Measurements from ENCODE around the gene SLC5A10. TPM values are rescaled to one million over a fixed set of nuclear protein-coding genes. Genes with fewer than 3 reads are reported as not detected.

SLC5A10 gene
- total and polyA plus RNA-seq, 7 donors: 0.19 TPM; not detected in 6

- H3K36me3 ChIP-seq: no peaks in the 10 kb centered on the region
- no peak for DNase-seq
- no peak overlapping the region for H3K4me3 ChIP-seq
- intact Hi-C loops (cut with DNase I): no loop called here
- H3K27me3 ChIP-seq: no peaks in the 10 kb centered on the region
- H3K9me3 ChIP-seq: no peaks in the 10 kb centered on the region
- H3K4me1 ChIP-seq: peaks cover 0 to 13% (median 10%) of the 10 kb centered on the region in 4 donors
- TF ChIP-seq CTCF (IDR thresholded peaks at IDR 0.05) (no peak), EP300 (IDR thresholded peaks at IDR 0.05) (no peak), POLR2AphosphoS5 (IDR thresholded peaks at IDR 0.05) (no peak), POLR2A (IDR thresholded peaks at IDR 0.05) (no peak)
- no peak overlapping the region for H3K27ac ChIP-seq
- 91 to 96% methylated on average over 11 of the region's 11 CpGs for WGBS, 2 donors
Observed at GRCh38 chr17:18958611-18959010, 6.6 kb downstream of the SLC5A10 start.

- TF ChIP-seq POLR2AphosphoS5 (IDR thresholded peaks at IDR 0.05) (no peak), EP300 (IDR thresholded peaks at IDR 0.05) (no peak), CTCF (IDR thresholded peaks at IDR 0.05) (no peak), POLR2A (IDR thresholded peaks at IDR 0.05) (no peak)
- Histone ChIP-seq H3K36me3 (no peaks in the 10 kb centered on the region), H3K4me1 (peaks cover 0 to 13% (median 10%) of the 10 kb centered on the region in 4 donors), H3K9me3 (no peaks in the 10 kb centered on the region), H3K27me3 (no peaks in the 10 kb centered on the region), H3K4me3 (no peak overlapping the region), H3K27ac (no peak overlapping the region)
- no peak for DNase-seq
- WGBS, 2 donors: 87 to 91% methylated on average over 22 of the region's 22 CpGs
- intact Hi-C loops (cut with DNase I): no loop called here
Observed at GRCh38 chr17:18959071-18959844, 7.3 kb downstream of the SLC5A10 start.

- Histone ChIP-seq H3K36me3 (no peaks in the 10 kb centered on the region), H3K27me3 (no peaks in the 10 kb centered on the region), H3K27ac (no peak overlapping the region), H3K4me3 (no peak overlapping the region), H3K9me3 (no peaks in the 10 kb centered on the region), H3K4me1 (peaks cover 0 to 13% (median 10%) of the 10 kb centered on the region in 4 donors)
- WGBS, 2 donors: 92 to 96% methylated on average over 5 of the region's 5 CpGs
- intact Hi-C loops (cut with DNase I): loop anchor here (5.0 kb wide), 1 partner anchor 143 kb away; no protein-coding TSS in a partner anchor
- no peak for DNase-seq
- no peak for TF ChIP-seq EP300 (IDR thresholded peaks at IDR 0.05)
- TF ChIP-seq POLR2A (IDR thresholded peaks at IDR 0.05): no peak
- TF ChIP-seq POLR2AphosphoS5 (IDR thresholded peaks at IDR 0.05): no peak
- no peak for TF ChIP-seq CTCF (IDR thresholded peaks at IDR 0.05)
Observed at GRCh38 chr17:18959845-18960240, 7.9 kb downstream of the SLC5A10 start.

- 89 to 91% methylated on average over 15 of the region's 15 CpGs for WGBS, 2 donors
- DNase-seq: no peak
- no peaks in the 10 kb centered on the region for H3K9me3 ChIP-seq
- intact Hi-C loops (cut with DNase I): loop anchor here (5.0 kb wide), 1 partner anchor 143 kb away; no protein-coding TSS in a partner anchor
- H3K27ac ChIP-seq: no peak overlapping the region
- H3K36me3 ChIP-seq: no peaks in the 10 kb centered on the region
- TF ChIP-seq EP300 (IDR thresholded peaks at IDR 0.05): no peak
- TF ChIP-seq POLR2A (IDR thresholded peaks at IDR 0.05): no peak
- no peak for TF ChIP-seq POLR2AphosphoS5 (IDR thresholded peaks at IDR 0.05)
- TF ChIP-seq CTCF (IDR thresholded peaks at IDR 0.05): no peak
- no peaks in the 10 kb centered on the region for H3K27me3 ChIP-seq
- peaks cover 0 to 13% (median 10%) of the 10 kb centered on the region in 4 donors for H3K4me1 ChIP-seq
- H3K4me3 ChIP-seq: no peak overlapping the region
Observed at GRCh38 chr17:18960241-18960665, 8.3 kb downstream of the SLC5A10 start.
